ENCODE data around the gene WSCD1. TPM values are rescaled to one million over a fixed set of nuclear protein-coding genes. Genes with fewer than 3 reads are reported as not detected.

Gene WSCD1
- total RNA-seq, 1 experiment from 2014 or later, result 0.28 TPM

- H3K36me3 ChIP-seq (ENCODE audit: insufficient read depth, low read length, poor library complexity, severe bottlenecking), result no peaks in the 10 kb centered on the region
- no peak overlapping the region for H3K27ac ChIP-seq (ENCODE audit: low read depth, low read length, poor library complexity, severe bottlenecking)
- intact Hi-C loops (cut with micrococcal nuclease; ENCODE audit: unreplicated experiment), result no loop called here
- no peaks in the 10 kb centered on the region for H3K9me3 ChIP-seq (ENCODE audit: low read depth, low read length, poor library complexity, severe bottlenecking)
- ChIA-PET CTCF (no interaction called here), POLR2A (ENCODE audit: low non-redundant PET) (no interaction called here)
- H3K27me3 ChIP-seq (replicated peaks; ENCODE audit: insufficient read depth, low read depth, low read length, poor library complexity), result peaks cover 94% of the 10 kb centered on the region
- TF ChIP-seq, protein P1, sequence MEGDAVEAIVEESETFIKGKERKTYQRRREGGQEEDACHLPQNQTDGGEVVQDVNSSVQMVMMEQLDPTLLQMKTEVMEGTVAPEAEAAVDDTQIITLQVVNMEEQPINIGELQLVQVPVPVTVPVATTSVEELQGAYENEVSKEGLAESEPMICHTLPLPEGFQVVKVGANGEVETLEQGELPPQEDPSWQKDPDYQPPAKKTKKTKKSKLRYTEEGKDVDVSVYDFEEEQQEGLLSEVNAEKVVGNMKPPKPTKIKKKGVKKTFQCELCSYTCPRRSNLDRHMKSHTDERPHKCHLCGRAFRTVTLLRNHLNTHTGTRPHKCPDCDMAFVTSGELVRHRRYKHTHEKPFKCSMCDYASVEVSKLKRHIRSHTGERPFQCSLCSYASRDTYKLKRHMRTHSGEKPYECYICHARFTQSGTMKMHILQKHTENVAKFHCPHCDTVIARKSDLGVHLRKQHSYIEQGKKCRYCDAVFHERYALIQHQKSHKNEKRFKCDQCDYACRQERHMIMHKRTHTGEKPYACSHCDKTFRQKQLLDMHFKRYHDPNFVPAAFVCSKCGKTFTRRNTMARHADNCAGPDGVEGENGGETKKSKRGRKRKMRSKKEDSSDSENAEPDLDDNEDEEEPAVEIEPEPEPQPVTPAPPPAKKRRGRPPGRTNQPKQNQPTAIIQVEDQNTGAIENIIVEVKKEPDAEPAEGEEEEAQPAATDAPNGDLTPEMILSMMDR (conservative IDR thresholded peaks at IDR 0.05; ENCODE audit: low read depth, low read length), result no peak
- TF ChIP-seq EZH2 (IDR thresholded peaks at IDR 0.05; ENCODE audit: borderline replicate concordance, low read depth, low read length, poor library complexity, severe bottlenecking), result no peak
- no peak overlapping the region for H3K4me3 ChIP-seq (ENCODE audit: low read depth, low read length, poor library complexity, severe bottlenecking)
- no peak for DNase-seq (ENCODE audit: low spot score)
- no TSS peak for BruUV-seq (replicated peaks)
- H3K4me1 ChIP-seq (ENCODE audit: insufficient read depth, low read length, poor library complexity, severe bottlenecking), result no peaks in the 10 kb centered on the region
Measured at GRCh38 chr17:6054372-6054771, 15.8 kb upstream of the WSCD1 start.

DNA sequence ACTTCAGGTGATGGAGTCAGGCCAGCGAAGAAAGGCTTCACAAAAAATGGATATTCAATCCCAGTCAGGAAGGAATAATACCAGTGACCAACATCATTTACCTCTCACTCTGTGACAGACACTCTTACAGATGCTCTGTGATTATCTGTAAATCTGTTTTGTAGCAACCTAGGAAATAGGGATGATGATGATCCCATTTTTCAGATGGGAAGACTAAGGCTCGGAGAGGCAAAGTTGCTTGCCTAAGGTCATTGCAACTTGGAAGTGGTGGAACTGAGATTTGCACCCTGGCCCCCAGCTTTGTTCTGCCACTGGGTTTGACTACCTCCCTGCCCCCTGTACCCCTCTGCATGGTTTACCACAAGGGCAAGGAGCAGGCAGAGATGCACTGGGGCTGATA, 14.1 kb upstream of the WSCD1 start:
- no peaks in the 10 kb centered on the region for H3K4me1 ChIP-seq (ENCODE audit: insufficient read depth, low read length, poor library complexity, severe bottlenecking)
- POLR2A ChIA-PET (ENCODE audit: low non-redundant PET), result no interaction called here
- CTCF ChIA-PET, result no interaction called here
- BruUV-seq (replicated peaks), result no TSS peak
- intact Hi-C loops (cut with micrococcal nuclease; ENCODE audit: unreplicated experiment), result no loop called here
- DNase-seq (ENCODE audit: low spot score), result no peak
- no peak overlapping the region for H3K4me3 ChIP-seq (ENCODE audit: low read depth, low read length, poor library complexity, severe bottlenecking)
- no peaks in the 10 kb centered on the region for H3K9me3 ChIP-seq (ENCODE audit: low read depth, low read length, poor library complexity, severe bottlenecking)
- peaks cover 91% of the 10 kb centered on the region for H3K27me3 ChIP-seq (replicated peaks; ENCODE audit: insufficient read depth, low read depth, low read length, poor library complexity)
- H3K27ac ChIP-seq (ENCODE audit: low read depth, low read length, poor library complexity, severe bottlenecking), result no peak overlapping the region
- TF ChIP-seq EZH2 (IDR thresholded peaks at IDR 0.05; ENCODE audit: borderline replicate concordance, low read depth, low read length, poor library complexity, severe bottlenecking), result no peak
- TF ChIP-seq, protein P1 (conservative IDR thresholded peaks at IDR 0.05; ENCODE audit: low read depth, low read length), result no peak
- no peaks in the 10 kb centered on the region for H3K36me3 ChIP-seq (ENCODE audit: insufficient read depth, low read length, poor library complexity, severe bottlenecking)

- intact Hi-C loops (cut with micrococcal nuclease; ENCODE audit: unreplicated experiment), result no loop called here
- DNase-seq (ENCODE audit: low spot score), result no peak
Measured at GRCh38 chr17:6057562-6057961, 12.6 kb upstream of the WSCD1 start.

More at GRCh38 chr17:6057562-6057961, 12.6 kb upstream of the WSCD1 start:
- ChIA-PET POLR2A (ENCODE audit: low non-redundant PET) (no interaction called here), CTCF (no interaction called here)
- peaks cover 87% of the 10 kb centered on the region for H3K27me3 ChIP-seq (replicated peaks; ENCODE audit: insufficient read depth, low read depth, low read length, poor library complexity)
- no peaks in the 10 kb centered on the region for H3K36me3 ChIP-seq (ENCODE audit: insufficient read depth, low read length, poor library complexity, severe bottlenecking)
- TF ChIP-seq, protein P1 (conservative IDR thresholded peaks at IDR 0.05; ENCODE audit: low read depth, low read length), result no peak
- no peak for TF ChIP-seq EZH2 (IDR thresholded peaks at IDR 0.05; ENCODE audit: borderline replicate concordance, low read depth, low read length, poor library complexity, severe bottlenecking)
- BruUV-seq (replicated peaks), result no TSS peak
- no peak overlapping the region for H3K27ac ChIP-seq (ENCODE audit: low read depth, low read length, poor library complexity, severe bottlenecking)
- no peaks in the 10 kb centered on the region for H3K4me1 ChIP-seq (ENCODE audit: insufficient read depth, low read length, poor library complexity, severe bottlenecking)
- no peaks in the 10 kb centered on the region for H3K9me3 ChIP-seq (ENCODE audit: low read depth, low read length, poor library complexity, severe bottlenecking)
- H3K4me3 ChIP-seq (ENCODE audit: low read depth, low read length, poor library complexity, severe bottlenecking), result no peak overlapping the region
